GM23338 (cell line): ENCODE measurements around the gene TMCO1. TPM values are rescaled to one million over a fixed set of nuclear protein-coding genes. Genes with fewer than 3 reads are reported as not detected.

ENCODE experiments used
- ATAC-seq: fragments of 200-7000 bp; cut with Tn5 transposase; 3 replicates; pipeline ENCODE4 v1.9.1; 2020
- DNase-seq: peaks from one replicate; pipeline ENCODE4 v3.0.0-alpha.2; 2015; ENCODE audit warnings: low spot score
- H2AFZ ChIP-seq: fragments of 200-600 bp; sonication (generic); 2 replicates; pipeline ENCODE4 v1.8.0; 2016; ENCODE audit warnings: antibody characterized with exemption, mild to moderate bottlenecking, moderate library complexity
- H3F3A ChIP-seq: fragments of 200-600 bp; sonication (generic); replicated peaks from 2 replicates; pipeline ENCODE4 v1.8.0; 2017; ENCODE audit warnings: antibody characterized with exemption, mixed run types, low read depth
- H3K27ac ChIP-seq: fragments of 200-600 bp; sonication (generic); 2 replicates; pipeline ENCODE4 v1.6.1; 2016; ENCODE audit warnings: low read depth
- H3K27me3 ChIP-seq: fragments of 200-600 bp; sonication (generic); 2 replicates; pipeline ENCODE4 v1.8.0; 2016; ENCODE audit warnings: mild to moderate bottlenecking, mixed run types, moderate library complexity; ENCODE audit not compliant: insufficient read depth
- H3K36me3 ChIP-seq: fragments of 200-600 bp; sonication (generic); 2 replicates; pipeline ENCODE4 v1.8.0; 2016; ENCODE audit warnings: mild to moderate bottlenecking; ENCODE audit not compliant: insufficient read depth
- H3K4me1 ChIP-seq: fragments of 200-600 bp; sonication (generic); 2 replicates; pipeline ENCODE4 v1.8.0; 2016; ENCODE audit warnings: mild to moderate bottlenecking, moderate library complexity; ENCODE audit not compliant: insufficient read depth
- H3K4me2 ChIP-seq: fragments of 200-600 bp; sonication (generic); 2 replicates; pipeline ENCODE4 v1.7.1; 2017; ENCODE audit warnings: mixed run types
- H3K4me3 ChIP-seq: fragments of 200-600 bp; sonication (generic); 2 replicates; pipeline ENCODE4 v1.6.1; 2016; ENCODE audit warnings: mixed run types
- H3K79me2 ChIP-seq: fragments of 200-600 bp; sonication (generic); replicated peaks from 2 replicates; pipeline ENCODE4 v1.8.0; 2017; ENCODE audit warnings: mild to moderate bottlenecking; ENCODE audit not compliant: insufficient read depth
- H3K9me2 ChIP-seq: fragments of 200-600 bp; sonication (generic); 2 replicates; pipeline ENCODE4 v1.8.0; 2017; ENCODE audit not compliant: insufficient read depth
- H4K20me1 ChIP-seq: fragments of 200-600 bp; sonication (generic); replicated peaks from 2 replicates; pipeline ENCODE4 v1.8.0; 2017; ENCODE audit warnings: mild to moderate bottlenecking; ENCODE audit not compliant: insufficient read depth
- H3K27ac Mint-ChIP-seq: 2 replicates; pipeline ENCODE4 v1.8.0; 2020; ENCODE audit warnings: inconsistent platforms, mild to moderate bottlenecking, moderate library complexity, mixed read lengths
- H3K27me3 Mint-ChIP-seq: 3 replicates; pipeline ENCODE4 v1.8.0; 2022; ENCODE audit warnings: low read depth, mild to moderate bottlenecking, moderate library complexity, mixed read lengths, inconsistent platforms; ENCODE audit not compliant: insufficient read depth, poor library complexity
- H3K36me3 Mint-ChIP-seq: 3 replicates; pipeline ENCODE4 v1.8.0; 2021; ENCODE audit warnings: low read depth, mild to moderate bottlenecking, inconsistent platforms, moderate library complexity, mixed read lengths
- H3K4me1 Mint-ChIP-seq: 3 replicates; pipeline ENCODE4 v1.8.0; 2020; ENCODE audit warnings: mild to moderate bottlenecking, inconsistent platforms, mixed read lengths
- H3K4me3 Mint-ChIP-seq: 3 replicates; pipeline ENCODE4 v1.8.0; 2021; ENCODE audit warnings: moderate library complexity, mild to moderate bottlenecking, inconsistent platforms, mixed read lengths
- H3K9me3 Mint-ChIP-seq: 3 replicates; pipeline ENCODE4 v1.8.0; 2020; ENCODE audit warnings: moderate library complexity, mild to moderate bottlenecking, inconsistent platforms, mixed read lengths
- CREB1 ChIP-seq: fragments of 250-450 bp; sonication (Bioruptor Pico); IDR thresholded peaks from 2 replicates; pipeline ENCODE4 v1.5.0; 2020; ENCODE audit warnings: low read depth, mild to moderate bottlenecking, moderate library complexity
- CTCF ChIP-seq, 2 experiments: fragments of 200-600 bp in 1 of 2; sonication (generic) in 1 of 2; conservative IDR thresholded peaks; 2 replicates each; pipeline versions ENCODE4 v1.5.1 to v1.6.1; 2016 to 2017; ENCODE audit warnings: antibody characterized with exemption in 2 of 2, low read depth in 2 of 2, mild to moderate bottlenecking in 2 of 2, moderate library complexity in 1 of 2
- EZH2 ChIP-seq: fragments of 200-600 bp; sonication (generic); IDR thresholded peaks from one replicate; pipeline ENCODE4 v1.8.0; 2017; ENCODE audit warnings: antibody characterized with exemption, mild to moderate bottlenecking, low read depth; ENCODE audit not compliant: unreplicated experiment
- POLR2AphosphoS5 ChIP-seq: IDR thresholded peaks from 2 replicates; pipeline ENCODE4 v1.6.1; 2016; ENCODE audit warnings: antibody characterized with exemption, low read depth
- REST ChIP-seq: IDR thresholded peaks from one replicate; pipeline ENCODE4 v1.6.1; 2018; ENCODE audit warnings: antibody characterized with exemption; ENCODE audit not compliant: unreplicated experiment
- STAT1 ChIP-seq: IDR thresholded peaks from one replicate; pipeline ENCODE4 v1.6.1; 2016; ENCODE audit warnings: antibody characterized with exemption; ENCODE audit not compliant: unreplicated experiment
- ZNF331 ChIP-seq: fragments of 250-450 bp; sonication (Bioruptor Pico); IDR thresholded peaks from 2 replicates; pipeline ENCODE4 v1.5.0; 2020; ENCODE audit warnings: low read depth, mild to moderate bottlenecking, moderate library complexity
- ZNF462 ChIP-seq: fragments of 250-450 bp; sonication (Bioruptor Pico); IDR thresholded peaks from 2 replicates; pipeline ENCODE4 v1.5.0; 2020; ENCODE audit warnings: mild to moderate bottlenecking, moderate library complexity
- polyA plus RNA-seq: library from polyadenylated mRNA; unstranded; fragments of >200 nt; fragmentation: Nextera tagmentation; extraction: Ambion mirVana; gene quantifications from 2 replicates; pipeline ENCODE4 v1.2.1, GENCODE V29; 2016
- total RNA-seq: library from RNA; depleted of rRNA; stranded (reverse); fragments of >200 nt; shearing (Covaris generic); gene quantifications from 2 replicates; pipeline ENCODE4 v1.2.3, GENCODE V29; 2014
- TF ChIP-seq, protein P1 (sequence below): IDR thresholded peaks from 2 replicates; pipeline ENCODE4 v1.6.1; 2016; ENCODE audit warnings: antibody characterized with exemption

TMCO1 gene
- total and polyA plus RNA-seq, 2 experiments from 2014 or later: 38.3 to 116 TPM

GRCh38 chr1:165697491-165697880, 71.2 kb downstream of the TMCO1 start (continued):
- no peak for TF ChIP-seq ZNF462
- TF ChIP-seq POLR2AphosphoS5: no peak

DNA sequence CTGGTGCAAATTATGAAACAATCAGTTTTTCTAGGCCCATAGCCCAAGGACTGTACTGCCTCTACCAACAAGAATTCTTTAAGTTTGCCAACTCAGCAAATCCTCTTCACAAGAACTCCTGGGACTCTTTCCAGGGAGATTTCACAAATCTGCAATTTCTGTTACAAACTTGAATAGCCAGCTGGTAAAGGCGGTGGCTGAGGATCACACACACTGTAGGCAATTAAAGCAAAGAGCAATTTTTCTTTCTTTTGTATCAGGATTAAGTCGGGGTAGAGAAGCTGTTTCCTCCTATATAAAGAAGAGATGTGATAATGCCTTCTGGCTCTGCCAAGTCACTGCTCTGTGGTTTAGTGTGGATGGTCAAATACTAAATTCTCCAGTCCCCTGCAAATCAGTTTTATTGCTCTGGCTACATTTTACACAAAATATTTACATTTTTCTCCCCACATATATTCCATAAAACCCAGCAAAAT, 72.0 kb downstream of the TMCO1 start:
- H2AFZ ChIP-seq: no peak overlapping the region
- peak overlapping the region; percentile 98 for H3K4me3 ChIP-seq
- ATAC-seq: no peak
- TF ChIP-seq CREB1 (CRISPR knock-in tag) (no peak), CTCF (conservative IDR thresholded peaks at IDR 0.05; ENCODE audit: low read depth in 2 of 2) (no peak), ZNF331 (CRISPR knock-in tag) (no peak), EZH2 (no peak), REST (no peak), STAT1 (no peak)
- TF ChIP-seq, protein P1, sequence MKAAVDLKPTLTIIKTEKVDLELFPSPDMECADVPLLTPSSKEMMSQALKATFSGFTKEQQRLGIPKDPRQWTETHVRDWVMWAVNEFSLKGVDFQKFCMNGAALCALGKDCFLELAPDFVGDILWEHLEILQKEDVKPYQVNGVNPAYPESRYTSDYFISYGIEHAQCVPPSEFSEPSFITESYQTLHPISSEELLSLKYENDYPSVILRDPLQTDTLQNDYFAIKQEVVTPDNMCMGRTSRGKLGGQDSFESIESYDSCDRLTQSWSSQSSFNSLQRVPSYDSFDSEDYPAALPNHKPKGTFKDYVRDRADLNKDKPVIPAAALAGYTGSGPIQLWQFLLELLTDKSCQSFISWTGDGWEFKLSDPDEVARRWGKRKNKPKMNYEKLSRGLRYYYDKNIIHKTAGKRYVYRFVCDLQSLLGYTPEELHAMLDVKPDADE: no peak

More for the DNA sequence above, 72.0 kb downstream of the TMCO1 start:
- Histone ChIP-seq H3K36me3 (peaks cover 6% of the 10 kb centered on the region), H3K27ac (no peak overlapping the region), H4K20me1 (no peaks in the 10 kb centered on the region; the same call in none of the 2 replicates), H3K9me2 (no peaks in the 10 kb centered on the region), H3K4me1 (peaks cover 8% of the 10 kb centered on the region; the same call in 1 of the 2 replicates), H3F3A (peaks cover 5% of the 10 kb centered on the region), H3K4me2 (peak overlapping the region; percentile 83), H3K27me3 (no peaks in the 10 kb centered on the region), H3K79me2 (peaks cover 60% of the 10 kb centered on the region)
- Mint-ChIP-seq H3K4me3 (peak overlapping the region; percentile 57), H3K27me3 (peaks cover 3% of the 10 kb centered on the region), H3K9me3 (peaks cover 12% of the 10 kb centered on the region; the same call in 2 of the 3 replicates), H3K4me1 (peaks cover 8% of the 10 kb centered on the region), H3K27ac (no peak overlapping the region), H3K36me3 (peaks cover 31% of the 10 kb centered on the region)
- no peak for DNase-seq
